ENCODE data around the gene MAK.
"Not testable (repeated sequence)": the region's sequence is repeated elsewhere in the genome, so short reads cannot be mapped to it uniquely, and the experiment has no call there.

The MAK gene

GRCh38 chr6:10837995-10838793 lies at the start of gene MAK:
Gene MAK (minus strand): TSS chr6:10838539. CDS start chr6:10830648, 7,891 bp downstream.
- DNase-seq, result peak; percentile 98

GRCh38 chr6:10886691-10887502 lies 48.6 kb upstream of the MAK start, which contains the start of gene SYCP2L:
Gene SYCP2L (plus strand): TSS chr6:10887052. CDS start chr6:10887127, 75 bp downstream.
- DNase-seq, result peak; percentile 96

- not testable (repeated sequence) for DNase-seq
These were observed 48.0 kb upstream of the MAK start for GRCh38 chr6:10886365-10886690.

- DNase-seq, result no peak
These were observed 46.1 kb upstream of the MAK start for GRCh38 chr6:10884245-10884972.

GRCh38 chr6:10883312-10884244 lies 45.2 kb upstream of the MAK start:
- no peak for DNase-seq

GRCh38 chr6:10882657-10883171 lies 44.4 kb upstream of the MAK start:
- DNase-seq, result no peak

- DNase-seq, result not testable (repeated sequence)
These were observed 43.9 kb upstream of the MAK start for GRCh38 chr6:10882253-10882630.

- no peak for DNase-seq
These were observed 42.0 kb upstream of the MAK start for GRCh38 chr6:10880366-10880765.

GRCh38 chr6:10877871-10878270 lies 39.5 kb upstream of the MAK start:
- no peak for DNase-seq

- no peak for DNase-seq
These were observed 38.7 kb upstream of the MAK start for GRCh38 chr6:10877012-10877411.

GRCh38 chr6:10875026-10875425 lies 36.7 kb upstream of the MAK start:
- DNase-seq, result no peak

- DNase-seq, result no peak
These were observed 35.9 kb upstream of the MAK start for GRCh38 chr6:10874207-10874606.

- DNase-seq, result no peak
These were observed 35.0 kb upstream of the MAK start for GRCh38 chr6:10873374-10873773.

GRCh38 chr6:10867952-10868351 lies 29.6 kb upstream of the MAK start:
- no peak for DNase-seq

- DNase-seq, result not testable (repeated sequence)
These were observed 28.4 kb upstream of the MAK start for GRCh38 chr6:10866709-10867108.

- not testable (repeated sequence) for DNase-seq
These were observed 24.7 kb upstream of the MAK start for GRCh38 chr6:10863031-10863430.

GRCh38 chr6:10862361-10862760 lies 24.0 kb upstream of the MAK start:
- DNase-seq, result no peak

GRCh38 chr6:10861086-10861485 lies 22.7 kb upstream of the MAK start:
- DNase-seq, result no peak

- DNase-seq, result no peak
These were observed 18.9 kb upstream of the MAK start for GRCh38 chr6:10857259-10857658.

- no peak for DNase-seq
These were observed 16.7 kb upstream of the MAK start for GRCh38 chr6:10854922-10855632.

- DNase-seq, result not testable (repeated sequence)
These were observed 15.5 kb upstream of the MAK start for GRCh38 chr6:10853849-10854300.

All from NCI-H82 (cell line).